ACC112 (cell line): ENCODE measurements around the gene LACRT.

ENCODE experiments used
- H2AFZ ChIP-seq: fragments of 200-600 bp; sonication (generic); one replicate; pipeline ENCODE4 v1.6.0; 2017; ENCODE audit warnings: antibody characterized with exemption, low read length; ENCODE audit not compliant: unreplicated experiment
- H3K27ac ChIP-seq: fragments of 200-600 bp; sonication (generic); 2 replicates; pipeline ENCODE4 v1.5.1; 2014; ENCODE audit warnings: low read depth, mild to moderate bottlenecking, antibody characterized with exemption, low read length, moderate library complexity
- H3K27me3 ChIP-seq: fragments of 200-600 bp; sonication (generic); 2 replicates; pipeline ENCODE4 v1.6.1; 2014; ENCODE audit warnings: mild to moderate bottlenecking, antibody characterized with exemption, low read length, moderate library complexity, mixed read lengths; ENCODE audit not compliant: insufficient read depth
- H3K36me3 ChIP-seq: fragments of 200-600 bp; sonication (generic); 2 replicates; pipeline ENCODE4 v1.6.1; 2016; ENCODE audit warnings: mild to moderate bottlenecking, antibody characterized with exemption, low read length, moderate library complexity, mixed read lengths; ENCODE audit not compliant: insufficient read depth
- H3K4me1 ChIP-seq: fragments of 200-600 bp; sonication (generic); one replicate; pipeline ENCODE4 v1.6.1; 2016; ENCODE audit warnings: low read length, mixed read lengths; ENCODE audit not compliant: insufficient read depth, unreplicated experiment, control insufficient read depth
- H3K4me3 ChIP-seq: fragments of 200-600 bp; sonication (generic); 2 replicates; pipeline ENCODE4 v1.5.1; 2014; ENCODE audit warnings: mild to moderate bottlenecking, low read depth, low read length
- H3K79me2 ChIP-seq: fragments of 200-600 bp; sonication (generic); one replicate; pipeline ENCODE4 v1.6.0; 2016; ENCODE audit warnings: low read length; ENCODE audit not compliant: control insufficient read depth, unreplicated experiment, insufficient read depth

LACRT gene

GRCh38 chr12:54616933-54617680 lies 17.6 kb downstream of the LACRT start:
- Histone ChIP-seq H2AFZ (no peak overlapping the region), H3K27me3 (peaks cover 86% of the 10 kb centered on the region), H3K4me1 (no peaks in the 10 kb centered on the region), H3K36me3 (no peaks in the 10 kb centered on the region), H3K27ac (no peak overlapping the region), H3K4me3 (no peak overlapping the region), H3K79me2 (no peaks in the 10 kb centered on the region)

DNA sequence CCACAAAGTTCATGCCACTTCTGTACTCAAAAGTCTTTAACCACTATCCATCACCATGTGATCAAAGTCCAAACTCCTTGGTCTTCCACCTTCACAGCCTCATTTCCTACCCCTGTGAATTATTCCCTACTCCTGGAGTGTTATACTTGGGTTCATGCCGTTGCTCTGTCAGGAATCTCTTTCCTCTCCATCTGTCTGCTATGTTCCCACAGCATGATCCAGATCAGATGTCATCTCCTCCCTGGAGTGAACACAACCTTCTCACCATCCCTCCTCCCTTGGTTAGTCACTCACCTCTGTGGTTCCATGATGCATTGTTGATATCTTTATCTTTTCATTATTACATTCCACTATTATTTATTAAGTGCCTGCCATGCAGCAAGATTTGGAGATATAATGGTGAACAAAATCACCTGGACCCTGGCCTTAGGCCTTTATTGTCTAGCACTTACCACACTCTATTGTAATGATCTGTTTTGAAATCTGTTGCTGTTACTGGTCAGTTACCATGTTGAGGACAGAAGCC lies 22.4 kb downstream of the LACRT start:
- Histone ChIP-seq H3K79me2 (no peaks in the 10 kb centered on the region), H3K36me3 (no peaks in the 10 kb centered on the region), H3K27ac (no peak overlapping the region), H3K4me1 (no peaks in the 10 kb centered on the region), H3K27me3 (peaks cover 100% of the 10 kb centered on the region), H3K4me3 (no peak overlapping the region), H2AFZ (no peak overlapping the region)

- Histone ChIP-seq H3K27me3 (peaks cover 100% of the 10 kb centered on the region), H3K4me1 (no peaks in the 10 kb centered on the region), H3K36me3 (no peaks in the 10 kb centered on the region), H3K79me2 (no peaks in the 10 kb centered on the region), H3K4me3 (no peak overlapping the region), H2AFZ (no peak overlapping the region), H3K27ac (no peak overlapping the region)
These were observed 23.0 kb downstream of the LACRT start for GRCh38 chr12:54611715-54612149.

- no peak overlapping the region for H2AFZ ChIP-seq
- peaks cover 79% of the 10 kb centered on the region for H3K27me3 ChIP-seq
- H3K4me3 ChIP-seq: no peak overlapping the region
- no peaks in the 10 kb centered on the region for H3K4me1 ChIP-seq
- no peak overlapping the region for H3K27ac ChIP-seq
- H3K79me2 ChIP-seq: no peaks in the 10 kb centered on the region
- H3K36me3 ChIP-seq: no peaks in the 10 kb centered on the region
These were observed 25.9 kb downstream of the LACRT start for GRCh38 chr12:54608769-54609168.

GRCh38 chr12:54608156-54608555 lies 26.5 kb downstream of the LACRT start:
- Histone ChIP-seq H3K27me3 (peaks cover 72% of the 10 kb centered on the region), H3K79me2 (no peaks in the 10 kb centered on the region)

DNA sequence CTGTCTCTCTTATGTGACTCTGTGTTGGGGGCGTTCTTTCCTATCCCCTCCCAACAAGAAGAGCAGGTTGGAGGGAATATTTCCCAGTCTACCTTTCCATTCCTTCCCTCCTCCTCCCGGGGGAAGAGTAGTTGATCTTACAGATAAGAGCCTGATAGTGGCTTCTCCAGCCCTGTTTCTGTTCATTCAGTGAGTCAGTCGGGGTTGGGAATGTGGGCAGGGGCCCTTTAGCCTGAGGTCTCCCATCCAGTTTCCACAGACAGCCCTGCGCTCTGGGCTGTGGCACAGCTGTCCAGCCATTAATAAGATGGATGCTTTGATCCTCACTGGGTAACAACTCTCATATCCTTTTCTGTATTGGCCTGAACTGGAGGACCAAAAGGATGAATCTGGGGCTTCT lies 28.1 kb downstream of the LACRT start:
- Histone ChIP-seq H3K79me2 (no peaks in the 10 kb centered on the region), H3K4me1 (no peaks in the 10 kb centered on the region), H3K36me3 (no peaks in the 10 kb centered on the region)

More at GRCh38 chr12:54608156-54608555, 26.5 kb downstream of the LACRT start:
- H3K4me3 ChIP-seq: no peak overlapping the region
- no peaks in the 10 kb centered on the region for H3K36me3 ChIP-seq
- no peak overlapping the region for H2AFZ ChIP-seq
- no peak overlapping the region for H3K27ac ChIP-seq
- H3K4me1 ChIP-seq: no peaks in the 10 kb centered on the region

GRCh38 chr12:54605138-54605970 lies 29.3 kb downstream of the LACRT start:
- Histone ChIP-seq H3K27ac (no peak overlapping the region), H3K27me3 (peaks cover 44% of the 10 kb centered on the region), H2AFZ (no peak overlapping the region), H3K79me2 (no peaks in the 10 kb centered on the region), H3K4me1 (no peaks in the 10 kb centered on the region), H3K36me3 (no peaks in the 10 kb centered on the region), H3K4me3 (no peak overlapping the region)

More for the DNA sequence above, 28.1 kb downstream of the LACRT start:
- Histone ChIP-seq H2AFZ (no peak overlapping the region), H3K27ac (no peak overlapping the region), H3K27me3 (peaks cover 56% of the 10 kb centered on the region), H3K4me3 (no peak overlapping the region)

DNA sequence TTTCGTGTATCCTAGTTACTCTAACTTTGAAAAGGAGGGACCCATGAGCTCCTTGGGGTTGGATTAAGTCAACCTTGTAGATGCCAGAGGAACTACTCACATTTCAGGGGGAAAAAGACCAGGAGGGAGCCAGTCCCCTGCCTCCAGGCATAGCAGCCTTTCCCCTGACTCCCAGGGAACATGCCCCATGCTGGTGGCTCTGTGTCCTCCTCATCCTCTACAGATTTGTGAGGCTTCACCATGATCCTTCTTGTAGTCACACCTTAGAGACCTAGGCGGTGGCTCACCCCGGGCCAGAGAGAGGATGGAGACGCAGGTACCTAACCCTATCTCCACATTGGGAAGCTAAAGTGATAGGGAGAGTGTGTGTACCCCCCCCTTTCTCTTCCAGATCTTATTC lies 30.3 kb downstream of the LACRT start:
- H2AFZ ChIP-seq: no peak overlapping the region
- H3K79me2 ChIP-seq: no peaks in the 10 kb centered on the region
- H3K4me3 ChIP-seq: no peak overlapping the region
- H3K27me3 ChIP-seq: peaks cover 39% of the 10 kb centered on the region
- H3K27ac ChIP-seq: no peak overlapping the region
- no peaks in the 10 kb centered on the region for H3K4me1 ChIP-seq
- H3K36me3 ChIP-seq: no peaks in the 10 kb centered on the region

DNA sequence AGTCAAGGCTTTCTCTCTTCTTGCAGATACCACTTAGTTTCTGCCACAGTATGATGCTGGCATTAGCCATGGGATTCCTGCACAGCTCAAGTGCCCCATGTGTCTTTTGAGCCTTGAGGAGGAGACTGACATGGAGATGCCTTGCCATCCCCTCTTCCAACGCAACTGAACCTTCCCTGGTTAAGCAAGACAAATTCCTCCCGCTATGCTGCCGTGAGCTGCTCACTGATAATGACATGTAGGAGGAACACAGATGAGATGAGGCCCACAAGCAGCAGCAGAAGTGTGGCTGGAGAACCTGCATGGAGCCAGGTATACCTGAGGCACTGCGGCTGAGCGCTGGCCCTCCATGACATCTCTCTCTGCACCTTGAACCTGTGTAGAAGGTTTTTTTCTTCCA lies 30.8 kb downstream of the LACRT start:
- Histone ChIP-seq H3K36me3 (no peaks in the 10 kb centered on the region), H3K4me1 (no peaks in the 10 kb centered on the region), H3K27ac (no peak overlapping the region), H3K79me2 (no peaks in the 10 kb centered on the region), H3K27me3 (peaks cover 39% of the 10 kb centered on the region), H2AFZ (no peak overlapping the region), H3K4me3 (no peak overlapping the region)

DNA sequence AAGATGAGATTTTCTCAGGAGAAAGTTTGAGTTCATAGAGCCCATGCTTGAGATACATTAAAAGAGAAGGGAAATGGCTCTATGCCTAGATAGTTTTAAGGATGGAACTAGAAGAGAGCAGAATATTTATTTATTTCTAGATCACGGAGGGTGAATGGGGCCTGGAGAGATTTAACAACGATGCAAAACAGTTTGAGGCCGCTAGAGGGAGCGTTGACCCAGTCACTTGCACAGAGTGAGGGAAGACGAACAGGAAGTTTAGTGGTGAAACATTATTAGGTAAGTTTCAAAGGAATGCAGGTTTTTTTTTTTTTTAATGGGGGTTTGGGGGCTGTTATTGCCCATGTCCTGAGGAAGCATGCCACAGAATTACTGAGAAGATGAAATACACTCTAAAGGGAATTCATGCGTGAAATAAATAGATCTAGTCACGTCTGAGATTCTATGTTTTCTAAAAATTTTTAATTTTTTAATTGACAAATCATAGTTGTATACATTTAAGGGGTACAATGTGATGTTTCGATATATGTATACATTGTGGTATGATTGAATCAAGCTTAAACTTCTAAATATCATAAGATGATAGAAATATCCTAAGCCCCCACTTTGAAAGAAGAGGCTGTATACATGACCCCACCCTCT lies 31.4 kb downstream of the LACRT start:
- H2AFZ ChIP-seq: no peak overlapping the region
- H3K36me3 ChIP-seq: no peaks in the 10 kb centered on the region
- no peaks in the 10 kb centered on the region for H3K79me2 ChIP-seq
- H3K27me3 ChIP-seq: peaks cover 39% of the 10 kb centered on the region
- no peak overlapping the region for H3K27ac ChIP-seq
- H3K4me3 ChIP-seq: no peak overlapping the region
- no peaks in the 10 kb centered on the region for H3K4me1 ChIP-seq
